SK-N-SH treated with all-trans-retinoic acid at 6 μM for 48 hours (cell line): ENCODE results near the gene TRAPPC4.

ENCODE experiments used
- ATAC-seq: fragments of 200-7000 bp; cut with Tn5 transposase; 3 replicates; pipeline ENCODE4 v1.9.1; 2020; ENCODE audit warnings: mild to moderate bottlenecking, moderate library complexity
- ARNTL ChIP-seq: fragments of 450-650 bp; formaldehyde crosslinking; IDR thresholded peaks from 2 replicates; pipeline ENCODE4 v1.5.0; 2020; ENCODE audit warnings: low read depth, mild to moderate bottlenecking, moderate library complexity, borderline replicate concordance
- BACH2 ChIP-seq: fragments of 250-450 bp; sonication (Bioruptor Pico); IDR thresholded peaks from 2 replicates; pipeline ENCODE4 v1.9.0; 2021; ENCODE audit warnings: mild to moderate bottlenecking, borderline replicate concordance
- CSDC2 ChIP-seq: fragments of 250-450 bp; sonication (Bioruptor Pico); IDR thresholded peaks from 2 replicates; pipeline ENCODE4 v1.5.0; 2020; ENCODE audit warnings: mild to moderate bottlenecking, moderate library complexity
- ESRRG ChIP-seq: fragments of 250-450 bp; sonication (Bioruptor Pico); IDR thresholded peaks from 2 replicates; pipeline ENCODE4 v1.6.1; 2021; ENCODE audit warnings: mild to moderate bottlenecking
- GLIS3 ChIP-seq: fragments of 250-450 bp; sonication (Bioruptor Pico); IDR thresholded peaks from 2 replicates; pipeline ENCODE4 v1.5.0; 2020; ENCODE audit warnings: mild to moderate bottlenecking, moderate library complexity
- ISL1 ChIP-seq: fragments of 250-450 bp; sonication (Bioruptor Pico); IDR thresholded peaks from 2 replicates; pipeline ENCODE4 v2.1.2; 2022; ENCODE audit warnings: mild to moderate bottlenecking, moderate library complexity
- OSR1 ChIP-seq: fragments of 250-450 bp; sonication (Bioruptor Pico); IDR thresholded peaks from 2 replicates; pipeline ENCODE4 v1.8.0; 2022; ENCODE audit warnings: moderate library complexity, mild to moderate bottlenecking, inconsistent platforms
- PPARA ChIP-seq: fragments of 250-450 bp; sonication (Bioruptor Pico); IDR thresholded peaks from 2 replicates; pipeline ENCODE4 v1.5.0; 2020; ENCODE audit warnings: mild to moderate bottlenecking, borderline replicate concordance
- SNAI2 ChIP-seq: fragments of 250-450 bp; sonication (Bioruptor Pico); IDR thresholded peaks from 2 replicates; pipeline ENCODE4 v1.5.0; 2020; ENCODE audit warnings: mild to moderate bottlenecking, moderate library complexity
- TCF4 ChIP-seq: fragments of 250-450 bp; sonication (Bioruptor Pico); IDR thresholded peaks from 2 replicates; pipeline ENCODE4 v1.8.0; 2021; ENCODE audit warnings: mild to moderate bottlenecking, moderate library complexity, borderline replicate concordance
- TOX ChIP-seq: fragments of 250-450 bp; sonication (Bioruptor Pico); IDR thresholded peaks from 2 replicates; pipeline ENCODE4 v1.8.0; 2021; ENCODE audit warnings: mild to moderate bottlenecking, moderate library complexity, borderline replicate concordance
- ZFP3 ChIP-seq: fragments of 250-450 bp; sonication (Bioruptor Pico); IDR thresholded peaks from 2 replicates; pipeline ENCODE4 v1.5.0; 2020; ENCODE audit warnings: mild to moderate bottlenecking, moderate library complexity
- ZFP30 ChIP-seq: fragments of 450-650 bp; formaldehyde crosslinking; IDR thresholded peaks from 2 replicates; pipeline ENCODE4 v1.5.0; 2022; ENCODE audit warnings: mild to moderate bottlenecking, moderate library complexity
- ZNF565 ChIP-seq: fragments of 450-650 bp; formaldehyde crosslinking; conservative IDR thresholded peaks from 2 replicates; pipeline ENCODE4 v1.5.0; 2020; ENCODE audit warnings: low read depth, mild to moderate bottlenecking, moderate library complexity
- ZNF70 ChIP-seq: fragments of 450-650 bp; formaldehyde crosslinking; IDR thresholded peaks from 2 replicates; pipeline ENCODE4 v1.5.0; 2020; ENCODE audit warnings: mild to moderate bottlenecking, moderate library complexity
- ZNF8 ChIP-seq: fragments of 450-650 bp; formaldehyde crosslinking; IDR thresholded peaks from 2 replicates; pipeline ENCODE4 v1.5.0; 2020; ENCODE audit warnings: mild to moderate bottlenecking, moderate library complexity
- TF ChIP-seq, protein P1 (sequence below): fragments of 250-450 bp; sonication (Bioruptor Pico); IDR thresholded peaks from 2 replicates; pipeline ENCODE4 v1.8.0; 2021; ENCODE audit warnings: low read depth, mild to moderate bottlenecking, moderate library complexity, borderline replicate concordance
- TF ChIP-seq, protein P2 (sequence below): fragments of 250-450 bp; sonication (Bioruptor Pico); IDR thresholded peaks from 2 replicates; pipeline ENCODE4 v1.5.1; 2021; ENCODE audit warnings: mild to moderate bottlenecking, moderate library complexity
- TF ChIP-seq, protein P3 (sequence below): fragments of 250-450 bp; sonication (Bioruptor Pico); IDR thresholded peaks from 2 replicates; pipeline ENCODE4 v1.5.1; 2020; ENCODE audit warnings: low read depth, mild to moderate bottlenecking, moderate library complexity
- TF ChIP-seq, protein P4 (sequence below): fragments of 250-450 bp; sonication (Bioruptor Pico); IDR thresholded peaks from 2 replicates; pipeline ENCODE4 v1.5.0; 2020; ENCODE audit warnings: mild to moderate bottlenecking, moderate library complexity

TRAPPC4 gene

DNA sequence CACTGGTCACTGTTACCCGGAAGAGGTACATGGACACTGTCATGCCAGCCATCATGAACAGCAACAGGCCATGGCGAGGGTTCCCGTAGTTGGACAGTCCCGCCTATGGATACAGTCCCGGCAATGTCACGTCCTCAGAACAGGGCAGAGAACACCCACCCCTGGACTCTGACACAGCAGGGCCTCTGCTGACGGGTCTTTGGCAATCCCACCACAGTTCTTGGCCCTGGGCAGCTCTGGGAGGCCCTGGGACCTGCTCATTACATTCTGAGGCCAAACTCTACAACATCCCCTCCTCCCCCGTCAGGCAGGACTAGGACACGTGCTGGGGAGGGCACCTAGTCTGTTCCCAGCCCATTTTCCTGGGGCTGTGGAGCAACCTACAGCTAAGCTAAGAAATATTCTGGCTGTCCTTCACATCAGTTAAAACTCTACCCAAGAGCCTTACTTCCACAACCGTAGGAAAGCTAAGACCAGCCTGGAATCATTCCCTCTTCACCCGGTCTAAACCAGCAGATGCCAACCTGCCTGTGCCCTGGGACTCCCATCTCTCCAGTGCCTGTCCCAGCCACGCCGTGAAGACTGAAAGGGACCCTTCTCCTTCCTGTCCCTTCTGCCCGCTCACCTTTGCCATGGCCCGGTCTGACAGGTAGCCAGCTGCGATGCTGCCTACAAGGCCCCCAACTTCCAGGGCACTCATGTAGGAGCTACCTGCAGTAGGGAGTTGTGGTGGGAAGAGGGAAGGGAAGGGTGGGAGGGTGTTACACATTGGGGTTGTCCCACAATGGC, 7.6 kb downstream of the TRAPPC4 start:
- TF ChIP-seq, protein P1, sequence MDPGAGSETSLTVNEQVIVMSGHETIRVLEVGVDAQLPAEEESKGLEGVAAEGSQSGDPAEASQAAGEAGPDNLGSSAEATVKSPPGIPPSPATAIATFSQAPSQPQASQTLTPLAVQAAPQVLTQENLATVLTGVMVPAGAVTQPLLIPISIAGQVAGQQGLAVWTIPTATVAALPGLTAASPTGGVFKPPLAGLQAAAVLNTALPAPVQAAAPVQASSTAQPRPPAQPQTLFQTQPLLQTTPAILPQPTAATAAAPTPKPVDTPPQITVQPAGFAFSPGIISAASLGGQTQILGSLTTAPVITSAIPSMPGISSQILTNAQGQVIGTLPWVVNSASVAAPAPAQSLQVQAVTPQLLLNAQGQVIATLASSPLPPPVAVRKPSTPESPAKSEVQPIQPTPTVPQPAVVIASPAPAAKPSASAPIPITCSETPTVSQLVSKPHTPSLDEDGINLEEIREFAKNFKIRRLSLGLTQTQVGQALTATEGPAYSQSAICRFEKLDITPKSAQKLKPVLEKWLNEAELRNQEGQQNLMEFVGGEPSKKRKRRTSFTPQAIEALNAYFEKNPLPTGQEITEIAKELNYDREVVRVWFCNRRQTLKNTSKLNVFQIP (CRISPR knock-in tag), result no peak
- TF ChIP-seq OSR1 (CRISPR knock-in tag) (no peak), SNAI2 (no peak), PPARA (no peak), ISL1 (CRISPR knock-in tag) (no peak), GLIS3 (no peak), ESRRG (CRISPR knock-in tag) (no peak), ZNF70 (CRISPR knock-in tag) (no peak), ZFP30 (CRISPR knock-in tag) (no peak), TOX (CRISPR knock-in tag) (no peak), ZNF8 (no peak), TCF4 (CRISPR knock-in tag) (no peak), ARNTL (CRISPR knock-in tag) (no peak), ZNF565 (no peak), ZFP3 (CRISPR knock-in tag) (no peak), CSDC2 (CRISPR knock-in tag) (no peak)
- TF ChIP-seq, protein P2, sequence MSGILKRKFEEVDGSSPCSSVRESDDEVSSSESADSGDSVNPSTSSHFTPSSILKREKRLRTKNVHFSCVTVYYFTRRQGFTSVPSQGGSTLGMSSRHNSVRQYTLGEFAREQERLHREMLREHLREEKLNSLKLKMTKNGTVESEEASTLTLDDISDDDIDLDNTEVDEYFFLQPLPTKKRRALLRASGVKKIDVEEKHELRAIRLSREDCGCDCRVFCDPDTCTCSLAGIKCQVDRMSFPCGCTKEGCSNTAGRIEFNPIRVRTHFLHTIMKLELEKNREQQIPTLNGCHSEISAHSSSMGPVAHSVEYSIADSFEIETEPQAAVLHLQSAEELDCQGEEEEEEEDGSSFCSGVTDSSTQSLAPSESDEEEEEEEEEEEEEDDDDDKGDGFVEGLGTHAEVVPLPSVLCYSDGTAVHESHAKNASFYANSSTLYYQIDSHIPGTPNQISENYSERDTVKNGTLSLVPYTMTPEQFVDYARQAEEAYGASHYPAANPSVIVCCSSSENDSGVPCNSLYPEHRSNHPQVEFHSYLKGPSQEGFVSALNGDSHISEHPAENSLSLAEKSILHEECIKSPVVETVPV (CRISPR knock-in tag), result no peak
- TF ChIP-seq, protein P3, sequence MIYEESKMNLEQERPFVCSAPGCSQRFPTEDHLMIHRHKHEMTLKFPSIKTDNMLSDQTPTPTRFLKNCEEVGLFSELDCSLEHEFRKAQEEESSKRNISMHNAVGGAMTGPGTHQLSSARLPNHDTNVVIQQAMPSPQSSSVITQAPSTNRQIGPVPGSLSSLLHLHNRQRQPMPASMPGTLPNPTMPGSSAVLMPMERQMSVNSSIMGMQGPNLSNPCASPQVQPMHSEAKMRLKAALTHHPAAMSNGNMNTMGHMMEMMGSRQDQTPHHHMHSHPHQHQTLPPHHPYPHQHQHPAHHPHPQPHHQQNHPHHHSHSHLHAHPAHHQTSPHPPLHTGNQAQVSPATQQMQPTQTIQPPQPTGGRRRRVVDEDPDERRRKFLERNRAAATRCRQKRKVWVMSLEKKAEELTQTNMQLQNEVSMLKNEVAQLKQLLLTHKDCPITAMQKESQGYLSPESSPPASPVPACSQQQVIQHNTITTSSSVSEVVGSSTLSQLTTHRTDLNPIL (CRISPR knock-in tag), result no peak
- TF ChIP-seq, protein P4, sequence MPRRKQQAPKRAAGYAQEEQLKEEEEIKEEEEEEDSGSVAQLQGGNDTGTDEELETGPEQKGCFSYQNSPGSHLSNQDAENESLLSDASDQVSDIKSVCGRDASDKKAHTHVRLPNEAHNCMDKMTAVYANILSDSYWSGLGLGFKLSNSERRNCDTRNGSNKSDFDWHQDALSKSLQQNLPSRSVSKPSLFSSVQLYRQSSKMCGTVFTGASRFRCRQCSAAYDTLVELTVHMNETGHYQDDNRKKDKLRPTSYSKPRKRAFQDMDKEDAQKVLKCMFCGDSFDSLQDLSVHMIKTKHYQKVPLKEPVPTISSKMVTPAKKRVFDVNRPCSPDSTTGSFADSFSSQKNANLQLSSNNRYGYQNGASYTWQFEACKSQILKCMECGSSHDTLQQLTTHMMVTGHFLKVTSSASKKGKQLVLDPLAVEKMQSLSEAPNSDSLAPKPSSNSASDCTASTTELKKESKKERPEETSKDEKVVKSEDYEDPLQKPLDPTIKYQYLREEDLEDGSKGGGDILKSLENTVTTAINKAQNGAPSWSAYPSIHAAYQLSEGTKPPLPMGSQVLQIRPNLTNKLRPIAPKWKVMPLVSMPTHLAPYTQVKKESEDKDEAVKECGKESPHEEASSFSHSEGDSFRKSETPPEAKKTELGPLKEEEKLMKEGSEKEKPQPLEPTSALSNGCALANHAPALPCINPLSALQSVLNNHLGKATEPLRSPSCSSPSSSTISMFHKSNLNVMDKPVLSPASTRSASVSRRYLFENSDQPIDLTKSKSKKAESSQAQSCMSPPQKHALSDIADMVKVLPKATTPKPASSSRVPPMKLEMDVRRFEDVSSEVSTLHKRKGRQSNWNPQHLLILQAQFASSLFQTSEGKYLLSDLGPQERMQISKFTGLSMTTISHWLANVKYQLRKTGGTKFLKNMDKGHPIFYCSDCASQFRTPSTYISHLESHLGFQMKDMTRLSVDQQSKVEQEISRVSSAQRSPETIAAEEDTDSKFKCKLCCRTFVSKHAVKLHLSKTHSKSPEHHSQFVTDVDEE, result no peak
- ATAC-seq, result no peak

DNA sequence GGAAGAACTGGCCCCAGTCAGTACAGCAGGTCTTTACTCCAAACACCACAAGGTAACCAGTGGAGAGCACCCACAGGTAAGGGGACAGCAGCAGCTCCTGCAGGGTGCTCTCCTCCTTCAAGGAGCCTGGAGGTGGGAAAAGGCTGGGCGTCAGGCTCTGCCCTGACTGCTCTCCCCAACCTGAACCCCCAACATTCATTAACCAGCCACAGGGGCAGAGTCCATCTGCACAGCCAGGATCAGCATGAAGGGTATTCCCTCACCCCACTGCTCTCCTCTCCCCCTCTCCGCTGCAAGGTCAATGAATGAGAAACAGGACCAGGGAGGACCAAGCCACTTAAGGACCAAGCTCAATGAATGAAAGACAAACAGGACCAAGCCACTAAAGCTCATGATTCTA, 8.4 kb downstream of the TRAPPC4 start:
- no peak for ATAC-seq
- TF ChIP-seq ESRRG (CRISPR knock-in tag), result no peak
- TF ChIP-seq, all 23 proteins: peak for 0

DNA sequence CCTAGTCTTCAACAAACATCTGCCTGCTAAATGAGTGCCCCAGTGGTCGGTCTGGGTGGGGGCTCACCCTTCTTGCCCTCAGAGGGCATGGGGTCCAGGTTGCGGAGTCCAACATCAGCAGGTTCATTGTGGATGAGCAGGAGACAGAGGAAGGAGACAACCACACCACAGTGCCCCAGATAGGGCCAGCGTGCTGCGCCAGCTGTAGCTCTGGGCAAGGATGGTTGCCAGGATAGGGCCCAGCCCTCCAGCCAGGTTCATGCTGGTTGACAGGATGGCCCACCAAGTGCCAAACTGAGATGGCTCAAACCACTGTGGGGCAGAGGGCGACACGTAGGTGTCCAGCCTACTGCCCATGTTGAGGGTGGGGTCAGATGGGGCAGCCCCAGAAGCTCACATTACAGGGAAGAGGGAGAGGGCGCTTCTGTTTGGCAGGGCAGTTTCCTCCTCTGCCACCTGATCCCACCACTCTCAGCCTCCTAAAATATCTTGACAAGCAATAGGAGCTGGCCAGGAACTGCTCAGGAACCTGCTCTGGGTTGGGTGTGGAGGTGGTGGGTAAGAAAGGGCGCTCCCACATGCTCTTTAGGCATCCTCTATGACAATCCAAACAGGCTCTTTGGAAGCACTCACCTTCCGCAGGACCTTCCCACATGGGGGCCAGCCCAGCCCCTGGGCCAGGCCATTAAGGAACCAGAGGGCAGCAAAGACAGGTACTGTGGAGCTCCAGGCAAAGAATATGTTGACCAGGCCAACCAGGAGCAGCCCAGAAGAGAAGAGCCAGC, 9.2 kb downstream of the TRAPPC4 start:
- TF ChIP-seq ZNF70 (CRISPR knock-in tag) (no peak), BACH2 (CRISPR knock-in tag) (no peak), TOX (CRISPR knock-in tag) (no peak), ZFP3 (CRISPR knock-in tag) (no peak)
- TF ChIP-seq, protein P3 (CRISPR knock-in tag), result no peak
- ATAC-seq, result no peak
